Esophagus (tissue), 2 donors: ENCODE data around the gene IPO13. TPM values are rescaled to one million over a fixed set of nuclear protein-coding genes. Genes with fewer than 3 reads are reported as not detected.

Experiments
- H3K27ac ChIP-seq, 2 donors: one replicate each; pipeline ENCODE4 v1.5.1; 2013; ENCODE audit warnings: low read depth in 2 of 2, mild to moderate bottlenecking in 2 of 2, inconsistent platforms in 1 of 2, low read length in 1 of 2, moderate library complexity in 1 of 2
- H3K27me3 ChIP-seq, 2 donors: one replicate each; pipeline ENCODE4 v1.6.1; 2013; ENCODE audit warnings: low read length in 2 of 2, control low read depth in 1 of 2, mild to moderate bottlenecking in 1 of 2; ENCODE audit not compliant: insufficient read depth in 2 of 2, control insufficient read depth in 1 of 2
- H3K36me3 ChIP-seq, 2 donors: one replicate each; pipeline ENCODE4 v1.6.1; 2013; ENCODE audit warnings: low read length in 1 of 2; ENCODE audit not compliant: control insufficient read depth in 2 of 2, insufficient read depth in 2 of 2
- H3K4me1 ChIP-seq, 2 donors: one replicate each; pipeline ENCODE4 v1.6.1; 2013; ENCODE audit warnings: low read length in 1 of 2; ENCODE audit not compliant: control insufficient read depth in 2 of 2, insufficient read depth in 2 of 2
- H3K4me3 ChIP-seq, 2 donors: one replicate each; pipeline ENCODE4 v1.5.1; 2013; ENCODE audit warnings: low read length in 2 of 2, mild to moderate bottlenecking in 2 of 2, low read depth in 1 of 2, moderate library complexity in 1 of 2
- H3K9me3 ChIP-seq, 2 donors: one replicate each; pipeline ENCODE4 v1.6.1; 2013; ENCODE audit warnings: mild to moderate bottlenecking in 2 of 2, low read depth in 1 of 2, low read length in 1 of 2, moderate library complexity in 1 of 2; ENCODE audit not compliant: control insufficient read depth in 2 of 2, insufficient read depth in 1 of 2
- WGBS, 2 donors: extraction: QIAGEN DNeasy Blood & Tissue Kit; methylation state at CpG; one replicate each; pipeline ENCODE4 v1.1.7; 2013; 5-methylcytosine and 5-hydroxymethylcytosine counted together
- polyA plus RNA-seq, 2 donors: library from polyadenylated mRNA; stranded (reverse); fragments of 200-250 nt; gene quantifications; one replicate each; pipeline ENCODE4 v1.2.3, GENCODE V29; 2013
- donor health status: healthy with polysubstance abuse.
- donor health status: Bipolar disorder and iron deficiency.

Gene IPO13
- polyA plus RNA-seq, 2 donors: 18.1 to 22.1 TPM

DNA sequence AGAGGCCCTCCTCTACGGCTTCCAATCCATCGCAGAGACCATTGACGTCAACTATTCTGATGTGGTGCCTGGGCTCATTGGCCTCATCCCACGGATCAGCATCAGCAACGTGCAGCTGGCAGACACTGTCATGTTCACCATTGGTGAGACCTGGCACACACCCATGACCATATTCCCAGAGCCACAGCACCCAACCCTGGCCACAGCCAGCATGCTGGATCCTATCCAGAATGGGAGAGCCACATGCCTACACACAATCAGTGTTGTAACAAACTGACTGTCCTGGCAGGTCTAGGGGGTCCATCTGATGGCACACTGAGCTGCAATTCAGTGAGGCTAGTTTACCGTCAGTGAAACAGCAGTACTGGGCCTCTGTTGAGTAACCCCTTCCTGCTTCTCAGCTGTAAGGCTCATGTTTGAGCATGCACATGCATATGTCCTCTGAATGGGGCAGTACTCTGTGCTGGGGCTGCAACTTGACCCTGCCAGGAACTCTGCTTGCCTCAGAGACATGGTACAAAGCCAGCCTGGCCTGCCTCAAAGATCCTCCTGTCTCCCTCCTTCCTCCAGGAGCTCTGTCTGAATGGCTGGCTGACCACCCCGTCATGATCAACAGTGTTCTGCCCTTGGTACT, 10.8 kb downstream of the IPO13 start:
- no peaks in the 10 kb centered on the region for H3K9me3 ChIP-seq

DNA sequence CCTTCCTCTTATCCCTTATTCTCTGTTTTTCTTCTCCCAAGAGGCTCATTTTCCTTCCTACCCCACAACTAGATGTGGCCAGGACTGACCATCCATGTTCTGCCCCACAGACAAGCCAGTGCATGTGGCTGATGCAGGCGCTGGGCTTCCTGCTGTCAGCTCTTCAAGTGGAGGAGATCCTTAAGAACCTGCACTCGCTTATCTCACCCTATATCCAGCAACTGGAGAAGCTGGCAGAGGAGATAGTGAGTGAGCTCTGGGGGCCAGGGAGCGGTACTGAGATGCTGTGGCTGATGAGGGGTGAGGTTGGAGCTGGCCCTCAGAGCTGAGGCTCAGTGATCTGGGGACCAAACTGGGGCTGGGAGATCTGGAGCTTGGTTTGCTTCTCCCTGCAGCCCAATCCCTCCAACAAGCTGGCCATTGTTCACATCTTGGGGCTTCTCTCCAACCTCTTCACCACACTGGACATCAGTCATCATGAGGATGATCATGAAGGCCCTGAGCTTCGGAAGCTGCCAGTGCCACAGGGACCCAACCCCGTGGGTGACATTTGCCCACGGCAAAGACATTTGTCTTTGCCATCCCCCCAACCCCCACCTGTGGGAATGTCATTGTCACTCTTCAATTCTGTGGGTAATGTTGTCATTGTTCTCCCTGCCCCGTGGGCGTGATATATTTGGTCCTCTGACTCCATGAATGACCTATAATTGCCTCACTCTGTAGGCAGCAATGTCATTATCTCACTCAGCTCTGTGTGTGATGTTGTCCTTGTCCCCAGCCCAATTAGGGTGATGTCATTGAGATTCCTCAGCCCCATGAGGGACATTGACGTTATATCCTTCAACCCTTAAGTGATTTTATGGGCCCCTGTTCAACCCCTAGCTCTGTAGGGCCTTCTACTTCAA, 11.9 kb downstream of the IPO13 start:
- Histone ChIP-seq H3K36me3 (peaks cover 26 to 40% of the 10 kb centered on the region in 2 donors), H3K4me1 (no peaks in the 10 kb centered on the region), H3K9me3 (no peaks in the 10 kb centered on the region), H3K27me3 (no peaks in the 10 kb centered on the region), H3K27ac (no peak overlapping the region), H3K4me3 (no peak overlapping the region)
- 90 to 91% methylated on average over 9 of the region's 9 CpGs for WGBS, 2 donors

More for the DNA sequence above, 10.8 kb downstream of the IPO13 start:
- H3K27ac ChIP-seq: no peak overlapping the region
- no peaks in the 10 kb centered on the region for H3K27me3 ChIP-seq
- peaks cover 26 to 40% of the 10 kb centered on the region in 2 donors for H3K36me3 ChIP-seq
- no peak overlapping the region for H3K4me3 ChIP-seq
- WGBS, 2 donors: 85% methylated on average over 7 of the region's 7 CpGs
- peaks cover 0 to 4% of the 10 kb centered on the region in 2 donors for H3K4me1 ChIP-seq

DNA sequence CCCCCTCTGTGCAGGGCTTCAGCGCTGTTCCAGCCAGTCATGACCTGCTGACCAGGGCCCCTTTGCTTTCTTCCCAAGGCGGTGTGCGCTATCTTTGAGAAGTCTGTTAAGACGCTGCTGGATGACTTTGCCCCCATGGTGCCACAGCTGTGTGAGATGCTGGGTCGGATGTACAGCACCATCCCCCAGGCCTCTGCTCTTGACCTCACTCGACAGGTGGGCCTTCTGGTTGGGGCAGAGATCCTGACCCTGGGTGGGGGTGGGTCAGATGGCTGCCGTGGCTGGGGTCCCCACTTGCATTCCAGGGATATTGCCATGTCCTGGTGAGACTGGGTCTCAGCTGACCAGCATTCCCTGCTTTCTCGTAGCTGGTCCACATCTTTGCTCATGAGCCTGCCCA, 14.0 kb downstream of the IPO13 start:
- peaks cover 29 to 50% of the 10 kb centered on the region in 2 donors for H3K36me3 ChIP-seq
- no peak overlapping the region for H3K27ac ChIP-seq
- H3K9me3 ChIP-seq: no peaks in the 10 kb centered on the region
- H3K4me1 ChIP-seq: no peaks in the 10 kb centered on the region
- WGBS, 2 donors: 90 to 92% methylated on average over 8 of the region's 8 CpGs
- no peaks in the 10 kb centered on the region for H3K27me3 ChIP-seq
- H3K4me3 ChIP-seq: no peak overlapping the region

DNA sequence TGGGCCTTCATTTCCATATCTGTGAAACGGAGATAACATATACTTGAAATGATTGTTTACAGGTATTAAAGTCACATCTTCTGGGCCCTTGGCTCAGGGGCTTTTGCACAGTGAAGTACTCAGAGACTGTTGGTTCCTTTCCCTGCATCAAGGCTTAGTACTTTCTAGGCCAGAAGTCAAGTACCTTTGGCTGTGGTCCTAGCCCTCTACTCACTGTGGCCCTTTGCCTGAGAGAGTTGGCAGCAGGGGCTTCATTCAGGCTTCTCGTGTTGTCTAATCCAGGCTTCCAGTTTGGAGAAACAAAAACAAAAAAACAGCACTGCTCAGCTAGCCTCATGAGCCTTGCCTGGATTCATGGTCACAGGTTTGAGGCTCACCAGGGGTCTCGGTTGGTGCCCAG, 14.9 kb downstream of the IPO13 start:
- Histone ChIP-seq H3K4me3 (no peak overlapping the region), H3K4me1 (no peaks in the 10 kb centered on the region), H3K27me3 (no peaks in the 10 kb centered on the region), H3K9me3 (no peaks in the 10 kb centered on the region), H3K27ac (no peak overlapping the region), H3K36me3 (peaks cover 25 to 50% of the 10 kb centered on the region in 2 donors)
- WGBS, 2 donors: 86 to 91% methylated on average over 3 of the region's 3 CpGs

DNA sequence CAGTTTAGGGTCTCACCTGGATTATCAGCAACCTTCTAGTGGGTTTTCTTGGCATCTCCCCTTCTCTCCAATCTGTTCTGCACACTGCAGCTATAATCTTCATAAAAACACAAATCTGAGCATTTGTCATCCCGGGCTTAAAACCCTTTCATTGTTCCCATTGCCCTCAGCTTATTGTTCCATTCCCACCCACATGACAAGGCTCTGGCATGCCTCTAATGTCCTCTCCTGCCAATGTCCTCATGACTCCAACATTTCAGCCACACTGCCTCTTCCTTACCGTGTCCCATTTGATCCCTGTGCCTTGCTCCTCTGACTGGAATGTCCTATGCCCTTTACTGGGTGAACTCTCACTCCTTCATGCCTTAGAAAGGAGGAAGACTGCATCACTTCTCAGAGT, 15.6 kb downstream of the IPO13 start:
- no peaks in the 10 kb centered on the region for H3K4me1 ChIP-seq
- no peak overlapping the region for H3K4me3 ChIP-seq
- H3K27ac ChIP-seq: no peak overlapping the region
- peaks cover 20 to 48% of the 10 kb centered on the region in 2 donors for H3K36me3 ChIP-seq
- H3K27me3 ChIP-seq: no peaks in the 10 kb centered on the region
- WGBS, 2 donors: 85 to 93% methylated on average over 2 of the region's 2 CpGs
- no peaks in the 10 kb centered on the region for H3K9me3 ChIP-seq

DNA sequence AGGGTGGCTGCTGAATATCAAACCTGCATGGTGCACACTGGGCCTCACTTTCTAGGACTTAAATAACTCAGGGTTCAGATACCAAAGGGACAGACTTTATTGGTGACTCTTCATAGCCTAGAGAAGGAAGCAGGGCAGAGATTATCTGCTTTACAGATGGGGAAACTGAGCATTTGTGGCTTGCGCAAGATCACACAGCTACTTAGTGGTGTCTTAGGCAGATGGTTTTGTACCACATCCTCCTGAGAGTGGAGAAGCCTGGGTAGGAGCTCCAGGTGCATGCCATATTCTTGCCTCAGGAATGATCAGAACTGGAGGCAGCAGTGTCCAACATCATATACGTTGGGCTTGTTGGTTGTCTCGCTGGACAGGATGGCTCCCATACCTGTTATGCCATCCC, 16.3 kb downstream of the IPO13 start:
- no peaks in the 10 kb centered on the region for H3K9me3 ChIP-seq
- no peak overlapping the region for H3K27ac ChIP-seq
- no peak overlapping the region for H3K4me3 ChIP-seq
- 89 to 90% methylated on average over 3 of the region's 3 CpGs for WGBS, 2 donors
- H3K27me3 ChIP-seq: no peaks in the 10 kb centered on the region
- no peaks in the 10 kb centered on the region for H3K4me1 ChIP-seq
- peaks cover 20 to 47% of the 10 kb centered on the region in 2 donors for H3K36me3 ChIP-seq

DNA sequence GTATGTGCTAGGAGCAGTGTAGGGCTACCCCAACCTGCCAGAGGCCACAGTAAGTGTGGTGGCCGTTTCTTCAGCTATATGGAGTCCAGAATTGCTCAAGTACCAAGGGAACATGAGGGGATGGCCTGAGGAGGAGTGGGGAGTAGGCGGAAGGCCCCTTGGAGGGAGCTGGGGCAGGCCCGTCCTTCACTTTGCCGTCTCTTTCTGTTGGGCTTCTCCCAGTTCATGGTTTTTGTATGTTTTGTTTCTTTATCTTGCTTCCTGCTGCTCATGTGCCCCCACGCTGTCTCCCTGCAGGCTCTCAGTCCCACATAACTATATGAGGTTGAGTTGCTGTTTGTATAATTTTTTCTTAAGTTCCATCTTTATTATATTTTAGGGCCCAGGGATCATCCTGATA, 17.1 kb downstream of the IPO13 start:
- Histone ChIP-seq H3K9me3 (no peaks in the 10 kb centered on the region), H3K4me3 (no peak overlapping the region), H3K27me3 (no peaks in the 10 kb centered on the region), H3K4me1 (no peaks in the 10 kb centered on the region), H3K27ac (no peak overlapping the region), H3K36me3 (peaks cover 14 to 40% of the 10 kb centered on the region in 2 donors)
- 82 to 83% methylated on average over 5 of the region's 5 CpGs for WGBS, 2 donors

DNA sequence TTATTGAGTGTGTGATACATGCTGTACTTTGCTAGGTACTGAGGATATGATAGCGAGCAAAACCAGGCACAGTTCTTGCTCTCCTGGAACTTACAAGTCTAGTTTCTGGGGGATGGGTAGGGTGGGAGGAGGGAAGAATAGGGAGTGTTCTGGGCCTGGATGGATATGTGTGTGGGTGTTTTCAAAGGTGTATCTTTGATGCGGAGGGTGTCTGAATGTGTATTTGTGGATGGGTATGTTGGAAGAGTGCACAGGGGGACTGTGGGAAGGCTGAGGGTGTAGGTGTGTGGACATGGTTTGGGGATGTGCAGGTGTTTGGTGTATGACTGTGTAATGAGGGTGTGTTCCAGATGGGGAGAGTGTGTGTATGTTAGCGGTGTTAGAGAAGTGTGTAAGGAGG, 18.6 kb downstream of the IPO13 start:
- Histone ChIP-seq H3K9me3 (no peaks in the 10 kb centered on the region), H3K36me3 (peaks cover 13 to 35% of the 10 kb centered on the region in 2 donors), H3K4me3 (no peak overlapping the region), H3K27ac (no peak overlapping the region), H3K4me1 (peaks cover 1 to 3% of the 10 kb centered on the region in 2 donors), H3K27me3 (no peaks in the 10 kb centered on the region)
- WGBS, 2 donors: 92 to 96% methylated on average over 3 of the region's 3 CpGs

DNA sequence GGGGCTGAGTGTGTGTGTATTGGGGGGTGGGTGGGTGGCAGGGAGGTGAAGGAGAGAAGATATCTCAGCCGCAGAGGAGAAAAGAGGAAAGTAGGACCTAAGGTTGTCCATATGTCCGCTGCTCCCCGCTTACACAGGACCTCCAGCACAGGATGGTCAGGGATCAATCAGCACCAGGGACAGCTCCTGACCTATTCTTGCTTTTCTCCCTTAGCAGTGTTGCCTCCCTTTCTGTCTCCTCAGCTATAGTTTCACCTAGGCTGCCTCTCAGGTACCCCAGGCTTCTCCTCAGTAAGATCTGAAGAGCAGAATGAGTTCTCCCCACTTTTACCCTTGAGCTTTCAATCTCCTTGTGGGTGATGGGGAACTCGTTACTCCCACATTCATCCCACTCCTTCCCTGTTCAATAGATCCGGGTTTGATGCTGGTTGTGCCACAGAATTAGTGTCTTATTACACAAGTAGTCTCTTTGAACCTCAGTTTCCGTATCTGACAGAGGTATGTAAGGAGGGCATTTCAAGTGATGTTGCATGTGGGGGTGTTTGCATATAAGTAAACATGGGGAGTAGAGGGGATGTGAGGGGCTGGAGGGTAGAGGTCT, 21.7 kb downstream of the IPO13 start:
- Histone ChIP-seq H3K4me3 (no peak overlapping the region), H3K9me3 (no peaks in the 10 kb centered on the region), H3K27me3 (no peaks in the 10 kb centered on the region), H3K36me3 (peaks cover 2 to 36% of the 10 kb centered on the region in 2 donors), H3K4me1 (peaks cover 4 to 11% of the 10 kb centered on the region in 2 donors), H3K27ac (no peak overlapping the region)
- 87 to 91% methylated on average over 6 of the region's 6 CpGs for WGBS, 2 donors
